SK-N-MC (cell line): ENCODE data around the gene GJB5.

Source experiments
- EZH2 ChIP-seq: fragments of 200-600 bp; sonication (generic); IDR thresholded peaks from one replicate; pipeline ENCODE4 v1.6.1; 2017; ENCODE audit warnings: antibody characterized with exemption
- POLR2AphosphoS5 ChIP-seq: IDR thresholded peaks from 2 replicates; pipeline ENCODE4 v1.6.1; 2012; ENCODE audit warnings: mild to moderate bottlenecking, low read depth, low read length, borderline replicate concordance

DNA sequence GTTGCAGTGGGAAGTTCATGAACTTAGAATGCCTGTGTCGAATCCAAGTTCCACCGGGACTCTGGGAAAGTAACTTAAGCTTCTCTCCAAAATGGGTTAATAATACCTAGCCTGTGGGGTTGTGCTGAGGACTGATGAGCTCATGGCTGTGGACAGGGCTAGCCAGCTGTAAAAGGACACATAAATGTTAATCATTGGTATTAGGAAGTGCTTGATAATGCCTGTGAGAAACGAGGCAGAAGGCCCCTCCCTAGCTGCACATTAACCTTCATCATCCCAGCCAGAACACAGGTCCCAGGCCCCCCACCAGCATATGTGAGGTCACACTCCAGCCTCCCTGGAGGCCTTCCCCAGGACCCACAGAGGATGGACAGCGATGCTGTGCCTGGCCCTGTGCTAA, 3.9 kb downstream of the GJB5 start:
- TF ChIP-seq EZH2 (no peak), POLR2AphosphoS5 (no peak)
